Panc1 (cell line): Measurements from ENCODE around the gene EPHB6.

Experiments used
- CTCF ChIP-seq: fragments of 450-650 bp; IDR thresholded peaks from 2 replicates; pipeline ENCODE4 v1.5.1; 2017; ENCODE audit warnings: mild to moderate bottlenecking
- POLR2AphosphoS5 ChIP-seq: IDR thresholded peaks from 2 replicates; pipeline ENCODE4 v1.6.1; 2012; ENCODE audit warnings: mild to moderate bottlenecking, low read depth, low read length, moderate library complexity
- SIN3A ChIP-seq: IDR thresholded peaks from 2 replicates; pipeline ENCODE4 v1.6.1; 2012; ENCODE audit warnings: low read depth, mild to moderate bottlenecking, low read length, moderate library complexity, borderline replicate concordance; ENCODE audit not compliant: insufficient read depth
- TCF7L2 ChIP-seq: IDR thresholded peaks from 2 replicates; pipeline ENCODE4 v1.6.1; 2011; ENCODE audit warnings: mild to moderate bottlenecking, low read depth, low read length, inconsistent platforms
- TF ChIP-seq, protein P1 (sequence below), 2 experiments: IDR thresholded peaks; 2 replicates each; pipeline ENCODE4 v1.6.1; 2011 to 2012; ENCODE audit warnings: low read depth in 2 of 2, control low read depth in 1 of 2, low read length in 1 of 2, mild to moderate bottlenecking in 1 of 2, moderate library complexity in 1 of 2; ENCODE audit not compliant: insufficient read depth in 1 of 2

DNA sequence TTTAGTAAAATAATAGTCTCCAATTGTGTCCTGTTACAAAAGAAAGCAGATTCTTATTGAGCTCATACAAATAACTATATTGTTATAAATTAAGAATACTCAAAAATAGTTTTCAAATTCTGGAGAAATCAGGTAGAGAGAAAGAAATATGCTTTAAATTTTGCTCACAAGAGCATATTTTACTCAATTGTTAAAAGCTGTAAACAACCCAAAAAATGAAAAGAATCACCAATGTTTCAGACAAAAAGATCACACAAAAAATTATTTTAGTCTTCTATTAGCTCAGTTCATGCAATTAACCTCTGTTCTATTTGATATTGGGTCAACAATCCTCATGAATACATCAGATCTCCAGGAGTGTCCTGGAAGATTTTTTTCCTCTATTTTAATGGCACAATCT is 49.3 kb downstream of the EPHB6 start:
- TF ChIP-seq CTCF: no peak
- no peak for TF ChIP-seq SIN3A
- TF ChIP-seq, protein P1, sequence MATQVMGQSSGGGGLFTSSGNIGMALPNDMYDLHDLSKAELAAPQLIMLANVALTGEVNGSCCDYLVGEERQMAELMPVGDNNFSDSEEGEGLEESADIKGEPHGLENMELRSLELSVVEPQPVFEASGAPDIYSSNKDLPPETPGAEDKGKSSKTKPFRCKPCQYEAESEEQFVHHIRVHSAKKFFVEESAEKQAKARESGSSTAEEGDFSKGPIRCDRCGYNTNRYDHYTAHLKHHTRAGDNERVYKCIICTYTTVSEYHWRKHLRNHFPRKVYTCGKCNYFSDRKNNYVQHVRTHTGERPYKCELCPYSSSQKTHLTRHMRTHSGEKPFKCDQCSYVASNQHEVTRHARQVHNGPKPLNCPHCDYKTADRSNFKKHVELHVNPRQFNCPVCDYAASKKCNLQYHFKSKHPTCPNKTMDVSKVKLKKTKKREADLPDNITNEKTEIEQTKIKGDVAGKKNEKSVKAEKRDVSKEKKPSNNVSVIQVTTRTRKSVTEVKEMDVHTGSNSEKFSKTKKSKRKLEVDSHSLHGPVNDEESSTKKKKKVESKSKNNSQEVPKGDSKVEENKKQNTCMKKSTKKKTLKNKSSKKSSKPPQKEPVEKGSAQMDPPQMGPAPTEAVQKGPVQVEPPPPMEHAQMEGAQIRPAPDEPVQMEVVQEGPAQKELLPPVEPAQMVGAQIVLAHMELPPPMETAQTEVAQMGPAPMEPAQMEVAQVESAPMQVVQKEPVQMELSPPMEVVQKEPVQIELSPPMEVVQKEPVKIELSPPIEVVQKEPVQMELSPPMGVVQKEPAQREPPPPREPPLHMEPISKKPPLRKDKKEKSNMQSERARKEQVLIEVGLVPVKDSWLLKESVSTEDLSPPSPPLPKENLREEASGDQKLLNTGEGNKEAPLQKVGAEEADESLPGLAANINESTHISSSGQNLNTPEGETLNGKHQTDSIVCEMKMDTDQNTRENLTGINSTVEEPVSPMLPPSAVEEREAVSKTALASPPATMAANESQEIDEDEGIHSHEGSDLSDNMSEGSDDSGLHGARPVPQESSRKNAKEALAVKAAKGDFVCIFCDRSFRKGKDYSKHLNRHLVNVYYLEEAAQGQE (IDR thresholded peaks at IDR 0.05; ENCODE audit: insufficient read depth in 1 of 2, low read depth in 2 of 2, low read length in 1 of 2): no peak
- TF ChIP-seq TCF7L2: no peak
- TF ChIP-seq POLR2AphosphoS5: no peak
